HG03159 (cell line): ENCODE results near the gene COL9A3.

ENCODE experiments used
- ATAC-seq: cut with Tn5 transposase; IDR thresholded peaks from one replicate; pipeline ENCODE4 v1.9.1; 2021; ENCODE audit warnings: mild to moderate bottlenecking, moderate library complexity; ENCODE audit not compliant: unreplicated experiment

Gene COL9A3

DNA sequence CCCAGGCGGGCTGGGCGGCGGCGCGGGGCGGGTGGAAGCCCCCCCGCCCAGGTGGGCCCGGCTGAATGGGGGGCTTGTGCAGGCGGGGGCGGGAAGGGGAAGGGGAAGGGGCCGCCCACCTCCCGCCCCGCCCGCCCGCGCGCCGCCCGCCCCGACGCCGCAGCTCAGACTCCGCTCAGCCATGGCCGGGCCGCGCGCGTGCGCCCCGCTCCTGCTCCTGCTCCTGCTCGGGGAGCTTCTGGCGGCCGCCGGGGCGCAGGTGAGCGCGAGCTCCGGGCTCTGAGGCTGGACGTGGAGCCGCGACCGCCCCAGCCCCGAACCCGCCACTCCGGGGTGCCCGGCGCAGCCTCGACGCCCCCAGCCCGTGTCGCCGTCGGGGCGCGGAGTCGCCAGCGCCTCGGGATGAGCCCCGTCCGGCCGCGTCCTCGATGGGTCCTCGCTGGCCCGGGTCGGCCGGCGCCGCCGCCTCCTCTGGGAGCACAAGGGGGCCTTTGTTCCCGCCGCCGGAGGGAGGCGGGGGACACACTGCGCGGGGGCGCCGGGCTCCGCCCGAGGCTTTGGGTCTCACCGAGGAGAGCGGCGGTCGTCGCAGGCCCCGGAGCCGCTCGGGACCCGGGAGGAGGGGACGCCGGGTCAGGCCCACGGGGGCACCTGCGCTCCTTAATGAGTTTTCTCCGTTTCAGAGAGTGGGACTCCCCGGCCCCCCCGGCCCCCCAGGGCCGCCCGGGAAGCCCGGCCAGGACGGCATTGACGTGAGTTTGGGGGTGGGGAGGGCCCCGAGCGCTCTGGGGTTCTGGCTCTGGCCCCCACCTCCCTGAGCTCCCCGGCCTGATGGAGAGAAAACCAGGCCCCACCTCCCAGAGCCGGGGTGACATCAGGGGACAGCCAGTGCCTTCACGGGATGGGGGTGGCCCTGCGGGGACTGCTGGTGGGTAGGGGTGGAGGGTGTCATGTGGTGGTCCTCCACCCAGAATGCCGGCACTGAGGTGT is at the start of gene COL9A3:
Gene COL9A3, plus strand, starts transcription at position 167 of the 990 bp plus-strand sequence. Its CDS starts 15 bp downstream, at position 182.
- ATAC-seq = no peak

DNA sequence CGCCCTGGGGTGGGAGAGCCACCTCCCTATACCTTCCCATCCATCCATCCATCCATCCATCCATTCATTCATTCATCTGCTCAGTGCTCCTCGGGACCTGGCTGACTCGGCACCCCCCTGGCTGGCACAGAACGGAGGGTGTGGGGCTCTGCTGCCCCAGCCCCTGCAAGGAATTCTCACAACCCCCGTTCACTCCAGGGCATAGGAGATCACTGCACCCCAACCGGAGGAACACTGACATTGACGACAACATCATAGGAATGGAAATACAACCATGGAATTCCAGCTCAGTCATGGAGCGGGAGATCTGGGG is 48.7 kb upstream of the COL9A3 start:
- ATAC-seq = no peak

DNA sequence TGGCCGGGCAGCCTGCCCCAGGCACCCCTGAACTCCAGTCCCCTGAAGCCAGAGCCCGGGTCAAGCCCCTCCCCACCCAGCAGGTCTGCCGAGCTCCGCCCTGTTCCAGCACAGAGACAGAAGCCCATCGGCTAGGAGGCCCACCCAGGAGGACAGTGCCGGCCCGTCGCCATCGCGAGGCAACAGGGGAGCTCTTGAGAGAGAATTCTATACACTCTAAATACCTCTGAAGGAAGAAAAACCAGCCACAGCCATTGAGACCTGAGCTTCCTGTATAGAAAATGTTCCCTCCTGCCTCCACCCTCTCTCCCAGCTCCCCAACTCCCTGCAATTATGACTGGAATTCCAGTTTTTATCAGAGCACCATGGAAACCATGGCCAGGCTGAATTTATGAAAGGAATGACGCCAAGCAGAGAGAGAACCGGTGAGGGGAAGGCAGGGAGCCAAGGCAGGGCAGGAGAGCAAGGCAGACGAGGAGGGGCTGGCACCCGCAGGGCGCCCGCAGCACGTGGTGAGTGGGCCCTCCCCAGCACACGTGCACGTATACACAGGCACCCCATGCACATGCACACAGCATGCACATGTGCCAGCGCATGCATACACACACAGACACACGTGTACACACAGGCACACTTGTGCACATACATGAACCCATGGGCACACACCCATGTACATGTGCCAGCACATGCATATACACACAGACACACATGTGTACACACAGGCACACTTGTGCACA is 48.1 kb upstream of the COL9A3 start:
- ATAC-seq = no peak

DNA sequence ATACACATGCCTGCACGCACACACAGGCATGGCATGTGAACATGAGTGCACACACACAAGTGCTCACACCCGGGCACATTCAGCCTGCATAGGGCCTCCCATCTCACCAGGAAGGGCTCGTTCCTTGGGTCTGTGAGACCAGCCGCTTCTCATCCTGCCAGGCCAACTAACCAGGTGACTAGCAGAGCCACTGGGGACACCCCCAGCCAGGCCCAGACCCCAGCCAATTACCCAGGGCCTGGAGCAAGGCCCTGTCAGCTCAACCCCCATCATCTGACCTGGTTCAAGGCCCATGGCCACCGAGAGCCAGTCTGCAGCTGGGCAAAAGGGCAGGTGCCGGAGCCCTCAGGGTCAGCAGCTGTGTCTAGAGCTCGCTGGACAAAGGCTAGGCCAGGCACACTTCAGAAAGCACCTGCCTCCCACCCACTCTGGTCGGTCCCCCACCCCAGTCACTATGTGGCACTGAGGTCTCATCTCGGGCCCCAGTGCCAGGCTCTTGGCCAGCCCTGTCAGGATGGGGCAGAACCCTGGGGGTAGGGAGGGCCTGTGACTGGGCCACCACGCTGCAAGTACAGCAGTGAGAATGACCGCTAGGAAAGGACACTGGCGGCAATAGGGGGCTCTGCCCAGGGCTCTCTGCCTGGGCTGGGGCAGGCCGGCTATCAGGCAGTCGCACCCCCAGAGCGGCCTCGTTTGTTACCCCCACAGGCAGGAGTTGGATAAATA is 47.3 kb upstream of the COL9A3 start:
- no peak for ATAC-seq

DNA sequence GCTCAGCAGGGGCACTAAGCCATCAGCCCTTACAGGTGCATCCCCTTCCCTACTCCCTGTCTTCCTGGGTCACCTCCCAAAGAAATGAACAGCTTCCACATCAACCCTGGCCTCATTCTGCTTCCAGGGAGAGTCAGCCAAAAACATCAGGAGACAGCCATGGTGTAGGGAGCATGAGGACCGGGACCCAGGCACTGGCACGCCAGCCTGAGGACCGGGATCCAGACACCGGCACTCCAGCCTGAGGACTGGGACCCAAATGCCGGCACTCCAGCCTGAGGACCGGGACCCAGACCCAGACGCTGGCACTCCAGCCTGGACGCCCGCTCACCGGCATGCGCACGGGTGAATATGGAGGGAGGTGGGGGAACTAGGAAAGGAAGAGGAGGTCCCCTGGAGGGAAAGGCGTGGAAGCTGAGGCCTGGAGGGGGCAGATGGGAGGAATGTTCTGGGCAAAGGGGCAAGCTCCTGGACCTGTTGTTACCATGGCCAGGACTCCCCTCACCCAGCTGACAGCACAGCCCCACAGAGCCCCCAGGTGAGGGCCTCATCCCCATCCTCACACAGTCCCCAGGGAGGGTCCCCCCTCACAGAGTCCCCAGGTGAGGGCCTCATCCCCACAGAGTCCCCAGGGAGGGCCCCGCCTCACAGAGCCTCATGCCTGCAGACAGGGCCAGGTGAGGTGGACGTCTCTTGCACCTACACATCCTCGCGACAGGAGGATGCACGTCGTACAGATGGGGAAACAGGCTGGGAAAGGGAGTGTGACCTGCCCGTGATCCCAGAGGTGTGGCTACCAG is 46.5 kb upstream of the COL9A3 start:
- no peak for ATAC-seq

DNA sequence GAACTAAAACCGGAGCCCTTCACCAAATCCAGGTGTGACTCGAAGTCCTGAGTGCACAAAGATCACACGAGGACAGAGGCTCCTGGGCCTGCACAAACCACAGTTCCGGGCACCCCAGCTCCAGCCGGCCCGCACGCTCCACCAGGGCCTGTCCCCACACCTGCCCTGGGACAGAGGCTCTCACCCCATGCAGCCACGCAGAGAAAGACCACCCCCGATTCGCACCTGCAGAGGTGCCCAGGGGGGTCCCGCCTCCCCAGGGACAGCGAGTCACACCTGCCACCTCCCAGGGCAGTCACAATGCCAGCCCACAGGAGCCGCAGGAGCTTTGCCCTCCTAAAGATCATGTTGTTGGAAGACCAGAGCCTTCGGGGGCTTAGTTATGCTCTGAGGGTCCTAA is 45.9 kb upstream of the COL9A3 start:
- no peak for ATAC-seq

DNA sequence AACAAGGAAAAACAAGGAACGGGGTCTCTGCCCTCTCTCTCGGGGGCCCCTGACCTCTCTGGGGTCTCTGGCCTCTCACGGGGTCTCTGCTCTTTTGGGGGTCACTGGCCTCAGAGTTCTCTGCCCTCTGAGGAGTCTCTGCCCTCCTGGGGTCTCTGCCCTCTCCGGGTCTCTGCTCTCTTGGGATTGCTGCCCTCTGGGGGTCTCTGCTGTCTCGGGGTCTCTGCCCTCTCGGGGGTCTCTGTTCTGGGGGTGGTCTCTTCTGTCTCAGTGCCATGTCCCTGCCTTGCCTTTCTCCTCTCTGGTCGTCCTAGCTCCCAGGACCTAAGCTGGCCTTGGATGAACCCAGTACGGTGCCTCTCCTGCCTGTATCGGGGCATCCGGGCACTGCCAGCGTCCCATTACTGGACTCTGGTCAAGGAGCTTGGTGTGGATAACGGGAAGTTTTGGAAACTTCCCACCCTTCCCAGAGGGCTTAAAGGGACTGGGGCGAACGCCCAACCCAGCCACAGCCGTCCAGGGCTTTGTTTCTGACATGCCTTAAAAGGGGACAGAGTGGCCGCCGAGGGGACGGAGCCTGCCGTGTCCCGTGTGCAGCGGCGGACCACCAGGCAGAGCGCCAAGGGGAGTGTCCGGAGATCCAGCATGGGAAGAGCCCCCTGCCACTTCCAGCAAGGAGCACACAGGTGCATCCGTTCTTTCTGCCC is 45.3 kb upstream of the COL9A3 start:
- no peak for ATAC-seq

DNA sequence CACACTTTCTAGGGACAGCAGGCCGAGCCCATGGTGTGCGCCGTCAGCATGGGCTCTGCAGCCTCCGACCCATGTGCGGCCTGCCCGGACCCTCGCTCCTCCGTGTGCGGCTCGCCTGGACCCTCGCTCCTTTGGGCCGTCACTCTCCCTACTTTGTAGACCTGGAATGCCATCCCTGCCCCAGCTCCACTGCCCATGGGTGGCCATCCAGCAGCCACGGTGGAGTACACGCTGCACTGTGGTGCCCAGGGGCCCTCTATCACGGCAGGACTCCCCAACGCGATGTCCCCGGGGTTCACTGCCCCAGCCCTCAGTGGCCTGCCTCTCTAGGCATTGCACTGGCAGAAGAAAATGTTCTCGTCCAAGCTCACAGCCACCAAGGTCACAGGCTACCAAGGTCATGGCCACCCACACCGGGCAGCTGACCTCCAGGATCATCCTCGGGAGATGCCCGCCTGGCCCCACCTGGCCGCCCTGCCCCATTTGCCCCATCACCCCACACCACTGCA is 44.7 kb upstream of the COL9A3 start:
- no peak for ATAC-seq

DNA sequence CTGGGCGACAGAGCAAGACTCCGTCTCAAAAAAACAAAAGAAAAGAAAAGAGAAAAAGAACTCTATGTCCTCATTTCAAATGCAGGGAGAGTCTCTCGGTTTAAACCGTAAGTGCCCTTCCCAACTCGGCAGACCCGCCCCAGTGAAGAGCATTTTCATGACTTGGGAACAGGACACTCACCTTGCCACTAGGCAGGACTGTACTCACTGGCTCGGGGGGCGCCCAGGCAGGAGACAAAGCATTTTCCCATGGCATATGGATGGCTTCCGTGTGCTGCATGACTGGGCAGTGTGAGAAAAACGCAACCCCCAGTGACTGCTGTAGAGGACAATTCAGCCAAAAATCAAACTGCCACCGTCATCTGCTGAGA is 44.2 kb upstream of the COL9A3 start:
- no peak for ATAC-seq

DNA sequence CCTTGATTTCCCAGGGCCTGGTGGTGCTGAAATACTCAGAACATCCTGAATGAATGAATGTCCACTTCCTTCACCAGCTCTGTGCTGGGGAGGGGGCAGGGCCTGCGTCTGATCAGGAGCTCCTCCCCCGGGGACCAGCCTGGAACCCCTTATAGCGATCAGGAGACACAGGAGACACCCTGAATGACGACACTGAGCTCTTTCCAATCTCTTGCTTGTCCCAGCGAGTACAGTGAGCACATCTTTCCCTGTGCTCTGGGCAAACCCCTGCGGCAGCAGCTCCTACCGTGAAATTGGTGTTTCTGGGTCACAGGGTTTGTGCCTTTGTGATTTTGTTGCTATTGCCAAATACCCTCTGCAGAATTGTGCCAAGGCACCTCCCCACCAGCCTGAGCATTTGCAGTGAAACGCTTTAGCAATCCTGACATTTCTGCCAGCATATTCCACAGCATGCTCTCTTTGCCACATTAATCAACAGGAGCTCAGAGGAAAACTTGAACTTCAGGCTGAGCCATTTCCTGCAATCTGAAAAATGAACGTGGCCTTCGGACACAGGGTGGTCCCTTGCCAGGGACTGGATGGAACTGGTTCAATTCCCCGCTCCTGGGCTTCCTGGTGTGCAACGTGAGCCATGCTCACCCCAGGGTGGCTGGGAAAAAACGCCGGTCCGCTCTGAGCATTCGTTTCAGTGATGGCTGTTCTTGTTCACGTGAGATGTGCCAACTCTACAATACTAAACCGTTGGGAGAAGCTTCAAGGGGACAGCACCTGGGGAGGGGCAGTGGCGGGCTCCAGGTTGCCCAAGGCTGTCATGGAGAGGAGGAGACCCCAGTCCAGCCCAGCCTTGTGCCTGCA is 43.6 kb upstream of the COL9A3 start:
- ATAC-seq = no peak

DNA sequence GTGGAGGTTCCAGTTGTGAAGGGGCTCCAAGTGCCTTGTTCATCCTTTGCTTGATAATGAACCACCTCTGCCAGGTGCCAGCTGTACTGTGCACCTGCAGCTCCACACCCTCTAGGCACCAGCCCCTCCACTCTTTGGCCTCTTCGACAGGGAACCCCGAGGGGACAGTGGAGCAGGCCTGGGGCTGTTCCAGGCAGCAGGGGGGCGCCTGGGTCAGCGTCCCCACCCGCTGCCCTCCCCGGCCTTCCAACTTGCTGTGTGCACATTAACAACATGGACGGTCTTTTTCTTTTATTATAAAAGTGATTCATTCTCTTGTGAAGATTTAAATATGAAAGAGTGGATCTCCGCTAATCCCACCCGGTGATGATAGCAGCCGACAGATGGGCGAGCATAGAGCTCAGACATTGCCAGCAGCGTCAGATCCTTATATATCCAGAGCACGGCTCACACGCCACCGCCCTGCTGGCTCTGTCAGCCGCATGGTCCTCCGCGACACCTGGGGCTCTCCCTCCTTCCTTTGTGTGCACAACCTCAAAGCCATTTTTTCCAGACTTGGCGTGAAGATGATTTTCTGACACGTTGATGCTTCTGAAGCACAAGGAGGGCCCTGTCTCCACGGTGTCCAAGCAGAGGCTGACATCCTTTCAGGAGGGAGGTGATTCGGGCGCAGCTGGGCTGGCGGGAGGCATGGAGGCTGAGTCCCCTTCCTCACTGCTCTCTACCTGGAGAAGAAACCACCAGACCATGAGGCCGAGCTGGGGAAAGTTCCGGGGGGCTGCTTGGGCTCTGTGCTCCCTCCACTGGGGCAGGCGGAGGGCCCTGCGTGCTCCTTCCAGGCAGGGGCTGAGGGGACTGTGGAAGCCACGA is 42.8 kb upstream of the COL9A3 start:
- ATAC-seq = no peak

DNA sequence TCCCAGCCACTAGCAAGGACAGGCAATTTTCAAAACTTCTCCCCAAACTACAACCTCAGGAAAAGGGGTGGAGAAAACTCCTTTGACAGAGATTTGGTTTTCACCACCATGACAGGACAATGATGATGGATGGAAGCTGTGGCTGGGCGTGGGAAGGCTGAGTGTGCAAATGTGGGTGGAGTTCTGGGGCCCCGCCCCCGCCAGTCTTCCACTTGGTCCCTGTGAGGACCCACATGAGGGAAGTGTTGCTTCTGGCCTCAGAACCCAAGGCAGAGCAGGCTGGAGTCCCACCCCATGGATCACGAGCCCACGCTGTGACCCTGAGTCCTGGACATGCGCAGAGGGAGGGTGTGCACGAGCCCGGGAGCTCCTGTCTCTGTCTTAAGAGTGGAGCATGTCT is 42.1 kb upstream of the COL9A3 start:
- no peak for ATAC-seq

DNA sequence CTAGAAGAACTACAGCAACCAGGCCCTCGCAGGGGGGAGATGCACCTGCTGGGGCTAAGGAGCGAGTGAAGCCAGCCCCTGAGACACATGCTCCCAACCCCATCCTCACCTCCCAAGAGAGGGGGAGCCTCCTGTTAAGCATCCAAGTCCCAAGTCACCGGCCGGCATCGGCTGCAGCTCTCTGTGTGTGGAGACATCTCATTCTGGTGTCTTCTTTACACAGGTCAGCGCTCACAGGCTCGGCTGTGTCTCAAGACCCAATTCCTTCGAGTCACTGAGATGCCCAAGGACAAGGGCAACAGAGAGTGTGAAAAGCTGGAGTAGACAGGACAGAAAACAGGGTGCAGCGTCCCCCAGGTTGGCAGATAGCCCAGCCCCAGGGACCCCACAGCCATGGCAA is 41.6 kb upstream of the COL9A3 start:
- no peak for ATAC-seq

DNA sequence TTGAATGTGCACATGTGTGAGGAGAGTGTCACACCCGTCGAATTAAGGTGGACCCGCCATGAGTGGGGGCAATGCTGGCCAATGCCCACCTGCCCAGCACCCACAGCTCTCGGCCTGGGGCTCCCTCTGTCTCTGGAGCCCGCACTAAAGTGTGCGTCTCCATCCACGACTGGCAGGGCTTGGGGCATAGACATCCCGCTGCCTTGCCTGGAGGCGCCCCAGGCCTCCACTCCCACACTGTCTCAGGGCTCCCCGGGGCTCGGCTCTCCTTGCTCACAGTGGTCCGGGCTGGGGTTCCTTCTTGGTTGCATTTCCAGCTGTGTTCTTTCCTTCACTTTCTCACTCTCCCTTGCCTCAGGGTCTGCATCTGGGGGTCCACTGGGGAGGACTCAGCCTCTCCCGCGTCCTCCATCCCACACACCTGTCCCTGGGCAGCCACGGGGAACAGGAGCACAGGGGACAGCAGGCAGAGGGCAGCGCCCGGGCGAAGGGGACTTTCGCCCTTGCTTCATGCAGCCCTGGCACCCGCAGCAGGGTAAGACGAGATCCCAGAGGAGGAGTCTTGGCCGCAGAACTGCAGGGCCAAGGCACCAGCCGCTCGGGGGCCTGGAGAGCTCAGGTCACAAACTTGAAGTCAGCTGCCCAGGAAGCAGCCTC is 40.7 kb upstream of the COL9A3 start:
- no peak for ATAC-seq

DNA sequence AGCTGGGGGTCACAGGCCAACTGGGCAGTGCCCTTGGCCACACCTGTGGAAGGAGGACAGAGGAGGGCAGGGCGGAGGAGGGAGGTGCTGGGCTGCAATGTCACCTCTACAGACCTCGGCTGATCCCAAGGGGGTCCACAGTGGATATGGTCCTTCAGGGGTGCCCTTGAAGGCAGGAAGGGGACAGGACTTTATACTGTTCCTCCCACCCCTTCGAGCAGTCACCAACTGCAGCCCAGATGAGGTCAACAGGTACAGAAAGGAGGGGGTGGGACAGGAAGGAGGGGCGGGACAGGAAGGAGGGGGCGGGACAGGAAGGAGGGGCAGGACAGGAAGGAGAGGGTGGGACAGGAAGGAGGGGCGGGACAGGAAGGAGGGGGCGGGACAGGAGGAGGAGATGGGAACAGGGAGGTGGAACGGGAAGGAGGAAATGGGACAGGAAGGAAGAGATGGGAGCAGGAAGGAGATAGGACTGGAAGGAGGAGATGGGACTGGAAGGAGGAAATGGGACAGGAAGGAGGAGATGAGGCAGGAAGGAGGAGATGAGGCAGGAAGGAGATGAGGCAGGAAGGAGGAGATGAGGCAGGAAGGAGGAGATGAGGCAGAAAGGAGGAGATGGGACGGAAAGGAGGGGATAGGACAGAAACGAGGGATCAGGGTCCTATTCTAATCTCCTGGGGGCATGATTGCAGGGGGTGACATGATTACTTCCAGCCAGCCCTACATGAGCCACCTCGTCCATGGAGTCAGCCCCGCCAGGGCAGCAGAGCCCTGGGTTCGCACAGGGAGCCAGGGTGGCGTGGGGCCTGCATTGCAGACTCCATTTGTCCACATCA is 39.9 kb upstream of the COL9A3 start:
- ATAC-seq = no peak

DNA sequence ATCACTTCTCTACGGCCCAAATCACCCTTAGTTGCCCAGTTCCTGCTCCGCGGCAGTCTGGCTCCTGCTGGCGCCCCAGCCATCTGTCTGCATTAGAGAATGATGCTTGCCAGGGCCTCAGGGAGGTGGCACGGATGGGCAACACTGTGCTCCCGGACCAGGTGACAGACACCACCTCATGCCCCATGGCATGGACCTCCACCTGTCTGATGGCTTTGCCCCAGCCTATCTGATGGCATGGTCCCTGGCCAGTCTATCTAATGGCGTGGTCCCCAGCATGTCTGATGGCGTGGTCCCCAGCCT is 39.4 kb upstream of the COL9A3 start:
- ATAC-seq = no peak

DNA sequence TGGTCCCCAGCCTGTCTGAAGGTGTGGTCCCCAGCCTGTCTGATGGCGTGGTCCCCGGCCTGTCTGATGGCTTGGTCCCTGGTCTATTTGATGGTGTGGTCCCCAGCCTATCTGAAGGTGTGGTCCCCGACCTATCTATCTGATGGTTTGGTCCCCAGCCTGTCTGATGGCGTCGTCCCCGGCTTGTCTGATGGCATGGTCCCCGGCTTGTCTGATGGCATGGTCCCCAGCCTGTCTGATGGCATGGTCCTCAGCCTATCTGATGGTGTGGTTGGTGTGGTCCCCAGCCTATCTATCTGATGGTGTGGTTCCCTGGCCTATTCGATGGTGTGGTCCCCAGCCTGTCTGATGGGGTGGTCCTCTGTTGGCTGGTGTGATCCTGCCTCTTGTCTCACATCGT is 38.8 kb upstream of the COL9A3 start:
- ATAC-seq = no peak
